ENCODE results near the gene IQSEC1.

The IQSEC1 gene

DNA sequence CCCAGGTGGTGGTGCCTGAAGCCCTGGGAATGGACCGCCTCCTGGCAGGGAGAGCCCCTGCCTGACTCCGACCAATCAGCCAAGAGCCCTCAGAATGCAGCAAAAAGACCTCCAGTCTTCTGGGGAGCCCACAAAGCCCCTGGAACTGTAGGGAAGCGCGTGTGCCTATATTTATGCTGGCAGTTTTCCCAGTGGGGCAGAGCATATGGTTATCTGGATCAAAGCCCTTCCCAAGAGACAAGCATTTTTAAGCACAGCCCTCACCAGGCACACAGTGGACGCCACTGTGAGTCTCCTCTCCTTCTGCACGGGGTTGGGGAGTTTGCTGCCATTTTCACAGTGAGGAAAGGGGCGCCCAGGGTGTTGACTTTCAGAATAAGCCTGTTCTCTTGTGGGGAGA lies 150.9 kb downstream of the IQSEC1 start:
- in situ Hi-C loops (cut with HindIII; ENCODE audit: low sequenced_read_pairs): no loop called here
- DNase-seq (ENCODE audit: low read depth, low spot score): peak; percentile 3
- no peak overlapping the region for H3K4me3 ChIP-seq (ENCODE audit: low read depth, low read length)
- TF ChIP-seq, protein P1, sequence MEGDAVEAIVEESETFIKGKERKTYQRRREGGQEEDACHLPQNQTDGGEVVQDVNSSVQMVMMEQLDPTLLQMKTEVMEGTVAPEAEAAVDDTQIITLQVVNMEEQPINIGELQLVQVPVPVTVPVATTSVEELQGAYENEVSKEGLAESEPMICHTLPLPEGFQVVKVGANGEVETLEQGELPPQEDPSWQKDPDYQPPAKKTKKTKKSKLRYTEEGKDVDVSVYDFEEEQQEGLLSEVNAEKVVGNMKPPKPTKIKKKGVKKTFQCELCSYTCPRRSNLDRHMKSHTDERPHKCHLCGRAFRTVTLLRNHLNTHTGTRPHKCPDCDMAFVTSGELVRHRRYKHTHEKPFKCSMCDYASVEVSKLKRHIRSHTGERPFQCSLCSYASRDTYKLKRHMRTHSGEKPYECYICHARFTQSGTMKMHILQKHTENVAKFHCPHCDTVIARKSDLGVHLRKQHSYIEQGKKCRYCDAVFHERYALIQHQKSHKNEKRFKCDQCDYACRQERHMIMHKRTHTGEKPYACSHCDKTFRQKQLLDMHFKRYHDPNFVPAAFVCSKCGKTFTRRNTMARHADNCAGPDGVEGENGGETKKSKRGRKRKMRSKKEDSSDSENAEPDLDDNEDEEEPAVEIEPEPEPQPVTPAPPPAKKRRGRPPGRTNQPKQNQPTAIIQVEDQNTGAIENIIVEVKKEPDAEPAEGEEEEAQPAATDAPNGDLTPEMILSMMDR (IDR thresholded peaks at IDR 0.05; ENCODE audit: low read depth, low read length): no peak

GRCh38 chr3:12921736-12922135 lies 151.5 kb downstream of the IQSEC1 start:
- no peak for DNase-seq (ENCODE audit: low read depth, low spot score)
- TF ChIP-seq, protein P1 (IDR thresholded peaks at IDR 0.05; ENCODE audit: low read depth, low read length): no peak
- in situ Hi-C loops (cut with HindIII; ENCODE audit: low sequenced_read_pairs): no loop called here
- H3K4me3 ChIP-seq (ENCODE audit: low read depth, low read length): no peak overlapping the region

DNA sequence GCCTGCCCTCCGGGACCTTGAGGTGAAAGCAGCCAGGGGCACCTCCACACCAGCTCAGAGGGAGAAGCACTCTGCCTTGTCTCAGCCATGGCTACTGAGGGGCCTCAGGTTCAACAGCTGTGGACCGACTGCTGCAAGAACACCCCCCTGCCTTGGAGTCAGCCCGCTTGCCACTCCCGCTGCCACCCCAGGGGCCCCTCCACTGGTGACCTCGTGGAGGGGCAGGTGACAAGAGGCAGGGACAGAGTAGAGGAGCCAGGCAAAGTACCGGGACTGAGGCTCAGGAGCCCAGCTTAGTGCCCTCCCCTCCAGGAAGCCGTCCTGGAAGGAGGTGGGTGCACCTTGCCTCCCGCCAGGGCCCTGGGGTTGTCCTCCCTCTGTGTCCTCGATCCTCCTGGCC lies 152.3 kb downstream of the IQSEC1 start:
- no peak overlapping the region for H3K4me3 ChIP-seq (ENCODE audit: low read depth, low read length)
- in situ Hi-C loops (cut with HindIII; ENCODE audit: low sequenced_read_pairs): no loop called here
- TF ChIP-seq, protein P1 (IDR thresholded peaks at IDR 0.05; ENCODE audit: low read depth, low read length): no peak
- no peak for DNase-seq (ENCODE audit: low read depth, low spot score)

DNA sequence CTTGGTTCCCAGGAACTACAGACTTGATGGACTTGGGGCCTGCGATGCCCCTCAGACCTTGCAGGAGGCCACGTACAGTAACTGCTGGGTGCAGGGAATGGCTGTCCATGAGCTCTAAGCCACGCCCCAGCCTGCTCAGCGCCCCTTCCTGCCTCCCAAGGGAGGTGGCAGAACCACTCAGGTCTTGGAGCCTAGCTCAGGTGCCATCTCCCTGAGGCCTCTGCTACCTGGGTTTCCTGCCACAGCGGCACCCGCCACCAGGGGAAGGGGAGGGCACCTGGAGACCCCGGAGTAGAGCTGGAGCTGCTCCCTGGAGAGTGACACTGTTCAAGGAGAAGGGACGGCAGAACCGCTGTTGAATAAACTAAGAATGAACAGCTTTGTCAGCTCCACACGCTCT lies 154.0 kb downstream of the IQSEC1 start:
- H3K4me3 ChIP-seq (ENCODE audit: low read depth, low read length): no peak overlapping the region
- no peak for DNase-seq (ENCODE audit: low read depth, low spot score)
- TF ChIP-seq, protein P1 (IDR thresholded peaks at IDR 0.05; ENCODE audit: low read depth, low read length): no peak
- in situ Hi-C loops (cut with HindIII; ENCODE audit: low sequenced_read_pairs): no loop called here

GRCh38 chr3:12918231-12918630 lies 155.0 kb downstream of the IQSEC1 start:
- TF ChIP-seq, protein P1 (IDR thresholded peaks at IDR 0.05; ENCODE audit: low read depth, low read length): no peak
- DNase-seq (ENCODE audit: low read depth, low spot score): no peak
- H3K4me3 ChIP-seq (ENCODE audit: low read depth, low read length): no peak overlapping the region
- in situ Hi-C loops (cut with HindIII; ENCODE audit: low sequenced_read_pairs): no loop called here

- no peak overlapping the region for H3K4me3 ChIP-seq (ENCODE audit: low read depth, low read length)
- DNase-seq (ENCODE audit: low read depth, low spot score): no peak
- TF ChIP-seq, protein P1 (IDR thresholded peaks at IDR 0.05; ENCODE audit: low read depth, low read length): no peak
- in situ Hi-C loops (cut with HindIII; ENCODE audit: low sequenced_read_pairs): no loop called here
These were observed 157.1 kb downstream of the IQSEC1 start for GRCh38 chr3:12916159-12916558.

DNA sequence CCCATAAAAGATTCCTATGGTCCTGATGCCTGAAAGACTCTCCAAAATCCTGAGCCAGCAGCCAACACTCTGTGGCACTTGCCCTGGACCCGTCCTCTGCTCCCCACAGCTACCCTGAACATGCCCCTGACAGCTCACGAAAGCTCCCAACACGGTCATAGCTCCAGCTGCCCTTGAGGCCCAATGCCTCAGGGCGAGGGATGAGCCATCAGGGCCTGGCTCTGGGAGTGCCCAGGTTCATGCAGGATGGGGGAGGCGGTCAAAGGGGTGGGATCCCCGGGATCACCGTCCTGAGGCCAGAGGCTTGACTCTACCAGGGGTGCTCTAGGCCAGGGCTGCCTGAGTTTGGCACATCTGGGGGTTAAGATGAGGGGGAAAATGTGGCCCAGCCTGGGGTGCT lies 159.1 kb downstream of the IQSEC1 start:
- TF ChIP-seq, protein P1 (IDR thresholded peaks at IDR 0.05; ENCODE audit: low read depth, low read length): no peak
- H3K4me3 ChIP-seq (ENCODE audit: low read depth, low read length): no peak overlapping the region
- DNase-seq (ENCODE audit: low read depth, low spot score): no peak
- in situ Hi-C loops (cut with HindIII; ENCODE audit: low sequenced_read_pairs): no loop called here

All from astrocyte of the spinal cord (primary cell).